Activated CD8-positive, alpha-beta T cell treated with anti-CD3 and anti-CD28 coated beads, Interleukin-2, amount 10 ng/mL, durations not matched to agents 7 days and 5 days (primary cell): ENCODE data around the gene PSMD13. TPM values are rescaled to one million over a fixed set of nuclear protein-coding genes. Genes with fewer than 3 reads are reported as not detected.
A peak's percentile ranks its signal among the peaks of the same experiment; 100 is the strongest.
"Not testable (repeated sequence)": the region's sequence is repeated elsewhere in the genome, so short reads cannot be mapped to it uniquely, and the experiment has no call there.

ENCODE experiments used
- ATAC-seq: fragments of 150-1000 bp; cut with Tn5 transposase; one replicate; pipeline ENCODE4 v1.10.0; 2021; ENCODE audit warnings: moderate library complexity
- CTCF ChIA-PET: fragments of 350-600 bp; sonication (Branson Sonifier 250); formaldehyde crosslinking; loops from one replicate; lab custom pipeline; 2021; ENCODE audit warnings: antibody characterized with exemption; lab: Charles Lee
- POLR2A ChIA-PET: fragments of 350-600 bp; sonication (Branson Sonifier 250); formaldehyde crosslinking; loops from one replicate; lab custom pipeline; 2021; ENCODE audit warnings: antibody characterized with exemption; lab: Charles Lee
- DNase-seq: peaks from one replicate; pipeline ENCODE4 v3.0.0-alpha.2; 2020
- H3K27ac Mint-ChIP-seq: one replicate; pipeline ENCODE4 v1.8.0; 2021; ENCODE audit warnings: mild to moderate bottlenecking, mixed read lengths
- H3K27me3 Mint-ChIP-seq: one replicate; pipeline ENCODE4 v1.8.0; 2021; ENCODE audit warnings: low read depth, mixed read lengths
- H3K36me3 Mint-ChIP-seq: one replicate; pipeline ENCODE4 v1.8.0; 2021; ENCODE audit warnings: low read depth, mixed read lengths
- H3K4me1 Mint-ChIP-seq: one replicate; pipeline ENCODE4 v1.8.0; 2021; ENCODE audit warnings: low read depth, mixed read lengths
- H3K4me3 Mint-ChIP-seq: one replicate; pipeline ENCODE4 v1.8.0; 2021; ENCODE audit warnings: mild to moderate bottlenecking, mixed read lengths
- H3K9me3 Mint-ChIP-seq: one replicate; pipeline ENCODE4 v1.8.0; 2022; ENCODE audit warnings: mixed read lengths; ENCODE audit not compliant: insufficient read depth
- total RNA-seq, 2 experiments: library from RNA; stranded (reverse); gene quantifications; one replicate each; pipeline ENCODE4 v1.2.3, GENCODE V29; 2021

Gene PSMD13
- total RNA-seq, 2 experiments from 2014 or later: 164 to 173 TPM

DNA sequence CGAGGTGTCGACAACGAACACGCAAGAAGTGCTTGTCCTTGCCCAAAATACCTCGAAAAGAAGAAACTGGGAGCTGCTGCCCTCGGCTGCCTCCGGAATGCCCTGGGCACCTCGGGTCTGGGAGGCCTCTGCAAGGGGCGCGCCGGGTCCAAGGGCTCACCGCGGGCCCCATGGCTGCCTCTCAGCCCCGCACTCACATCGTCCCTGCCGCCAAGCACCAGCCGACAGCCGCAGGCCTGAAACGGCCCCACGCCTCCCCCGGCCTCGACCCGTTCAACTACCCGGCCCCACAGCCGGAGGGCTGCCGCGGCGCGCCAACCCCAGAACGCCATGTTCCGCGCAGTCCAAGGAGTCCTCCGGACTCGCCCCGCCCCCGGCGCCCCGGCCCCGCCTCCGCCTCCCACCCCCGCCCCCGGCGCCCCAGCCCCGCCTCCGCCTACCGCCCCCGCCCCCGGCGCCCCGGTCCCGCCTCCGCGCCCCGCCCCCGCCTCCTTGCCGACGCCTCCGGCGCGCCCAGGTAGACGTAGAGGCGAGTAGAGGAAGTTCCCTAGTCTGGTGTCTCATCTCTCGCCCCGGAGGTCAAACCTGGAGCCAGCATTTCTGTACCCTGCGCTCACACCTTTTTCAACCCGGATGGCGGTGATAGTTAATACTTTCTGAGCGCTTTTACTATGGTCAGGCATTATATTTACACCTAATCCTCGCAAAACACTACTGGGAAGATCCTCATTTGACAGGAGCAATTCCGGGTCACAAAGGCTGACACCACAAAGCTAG lies 591 bp upstream of the PSMD13 start, which contains the start of gene SIRT3:
TSS of gene SIRT3 (minus strand) at position 346 of the 777 bp plus-strand sequence. CDS start at position 332, 14 bp downstream.
- CTCF ChIA-PET: interaction anchor here (1.6 to 7.2 kb wide), 4 partner anchors 14 to 31 kb away, joined by 5 to 86 read pairs (median 8); partner anchors contain the start of genes BET1L and RIC8A
- H3K36me3 Mint-ChIP-seq: peaks cover 16% of the 10 kb centered on the region

DNA sequence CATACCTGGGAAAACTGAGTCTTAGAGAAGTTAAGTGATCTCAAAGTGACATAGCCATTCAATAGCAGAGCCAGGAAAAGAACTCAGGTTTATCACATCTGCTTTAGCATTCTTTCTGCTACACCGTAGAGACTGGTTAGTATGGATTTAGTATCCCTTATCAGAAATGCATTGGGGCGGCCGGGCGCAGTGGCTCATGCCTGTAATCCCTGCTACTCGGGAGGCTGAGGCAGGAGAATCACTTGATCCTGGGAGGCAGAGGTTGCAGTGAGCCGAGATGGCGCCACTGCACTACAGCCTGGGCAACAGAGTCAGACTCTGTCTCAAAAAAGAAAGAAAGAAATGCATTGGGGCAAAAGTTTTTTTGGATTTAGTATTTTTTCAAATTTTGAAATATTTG lies 1.6 kb downstream of the PSMD13 start:
- POLR2A ChIA-PET: interaction anchor here (1.7 to 2.7 kb wide), 4 partner anchors 13 to 31 kb away, joined by 4 to 16 read pairs (median 12); partner anchors contain the start of genes BET1L and RIC8A
- peaks cover 55% of the 10 kb centered on the region for H3K4me1 Mint-ChIP-seq
- CTCF ChIA-PET: interaction anchor here (1.0 to 7.2 kb wide), 6 partner anchors 8 to 281 kb away, joined by 3 to 86 read pairs (median 6); partner anchors contain the start of genes BET1L and RIC8A

More for the DNA sequence above, 591 bp upstream of the PSMD13 start, which contains the start of gene SIRT3:
- Mint-ChIP-seq H3K4me3 (peak within 1 kb of the TSS; percentile 99), H3K4me1 (peaks cover 39% of the 10 kb centered on the region), H3K9me3 (no peaks in the 10 kb centered on the region), H3K27ac (peak within 1 kb of the TSS; percentile 99), H3K27me3 (no peaks in the 10 kb centered on the region)
- POLR2A ChIA-PET: interaction anchor here (0.6 to 2.7 kb wide), 10 partner anchors 15 to 119 kb away, joined by 3 to 16 read pairs (median 6); partner anchors contain the start of genes BET1L and RIC8A
- DNase-seq: peak; percentile 89
- ATAC-seq: peak; percentile 89

GRCh38 chr11:240315-240714 lies 3.5 kb downstream of the PSMD13 start:
- H3K36me3 Mint-ChIP-seq: peaks cover 49% of the 10 kb centered on the region
- ChIA-PET POLR2A (interaction anchor here (0.6 to 1.7 kb wide), 2 partner anchors 28 to 467 kb away, joined by 3 to 4 read pairs; no protein-coding TSS in a partner anchor), CTCF (interaction anchor here (1.0 to 7.2 kb wide), 2 partner anchors 10 to 47 kb away, joined by 4 to 86 read pairs; no protein-coding TSS in a partner anchor)
- no peaks in the 10 kb centered on the region for H3K9me3 Mint-ChIP-seq
- no peak overlapping the region for H3K27ac Mint-ChIP-seq
- ATAC-seq (no peak), DNase-seq (no peak)
- no peak overlapping the region for H3K4me3 Mint-ChIP-seq
- H3K27me3 Mint-ChIP-seq: no peaks in the 10 kb centered on the region
- peaks cover 60% of the 10 kb centered on the region for H3K4me1 Mint-ChIP-seq

More for the DNA sequence above, 1.6 kb downstream of the PSMD13 start:
- Mint-ChIP-seq H3K27ac (peak overlapping the region; percentile 19), H3K4me3 (peak overlapping the region; percentile 99), H3K36me3 (peaks cover 34% of the 10 kb centered on the region)
- H3K27me3 Mint-ChIP-seq, H3K9me3 Mint-ChIP-seq, DNase-seq, ATAC-seq: not testable (repeated sequence)

- Mint-ChIP-seq H3K9me3 (no peaks in the 10 kb centered on the region), H3K27ac (no peak overlapping the region), H3K36me3 (peaks cover 59% of the 10 kb centered on the region), H3K4me1 (peaks cover 55% of the 10 kb centered on the region), H3K4me3 (no peak overlapping the region), H3K27me3 (no peaks in the 10 kb centered on the region)
- POLR2A ChIA-PET: no interaction called here
- DNase-seq: no peak
- CTCF ChIA-PET: interaction anchor here (0.8 to 7.2 kb wide), 2 partner anchors 9 to 26 kb away, joined by 3 to 86 read pairs; no protein-coding TSS in a partner anchor
- ATAC-seq: no peak
These were observed 4.9 kb downstream of the PSMD13 start for GRCh38 chr11:241634-242033.

DNA sequence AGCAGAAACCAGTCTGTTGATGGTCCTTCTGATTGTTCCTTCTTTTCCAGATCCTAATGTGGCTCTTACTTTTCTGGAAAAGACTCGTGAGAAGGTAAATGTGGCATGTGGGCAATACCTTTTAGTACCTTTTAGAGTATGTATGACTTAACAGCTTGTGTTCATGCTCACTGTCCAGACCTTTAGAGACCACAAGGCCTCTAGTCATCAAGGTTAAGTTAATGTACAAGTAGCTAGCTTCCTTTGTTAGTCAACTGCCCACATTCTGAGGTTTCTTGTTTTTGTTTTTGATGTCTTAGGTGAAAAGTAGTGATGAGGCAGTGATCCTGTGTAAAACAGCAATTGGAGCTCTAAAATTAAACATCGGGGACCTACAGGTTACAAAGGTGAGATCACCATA lies 7.6 kb downstream of the PSMD13 start:
- Mint-ChIP-seq H3K4me3 (no peak overlapping the region), H3K27ac (peak overlapping the region; percentile 21), H3K36me3 (peaks cover 77% of the 10 kb centered on the region), H3K27me3 (no peaks in the 10 kb centered on the region), H3K9me3 (no peaks in the 10 kb centered on the region), H3K4me1 (peaks cover 40% of the 10 kb centered on the region)
- CTCF ChIA-PET: interaction anchor here (1.0 to 2.0 kb wide), 3 partner anchors 14 to 61 kb away, joined by 3 to 6 read pairs (median 6); no protein-coding TSS in a partner anchor
- POLR2A ChIA-PET: interaction anchor here (2.3 kb wide), 1 partner anchor 23 kb away, joined by 9 read pairs; no protein-coding TSS in a partner anchor
- no peak for ATAC-seq
- DNase-seq: no peak

DNA sequence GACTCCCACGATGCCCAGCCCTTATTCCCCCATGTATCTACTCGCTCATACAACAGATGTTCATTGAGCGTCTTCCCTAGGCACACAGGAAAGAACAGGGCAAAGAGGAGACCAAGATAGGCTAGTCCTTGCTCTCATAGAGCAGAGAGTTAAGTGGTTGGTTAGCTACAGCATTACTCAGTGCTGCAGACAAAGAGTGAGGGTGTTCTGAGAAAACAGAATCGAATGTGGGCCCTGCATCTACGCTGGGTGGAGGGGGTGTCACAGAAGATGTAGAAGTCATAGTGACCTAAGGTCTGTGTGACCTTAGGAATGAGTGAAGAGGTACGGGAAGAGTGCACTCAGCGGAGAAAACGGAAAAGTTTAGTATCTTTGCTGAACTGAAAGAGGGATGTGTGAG lies 12.3 kb downstream of the PSMD13 start:
- ATAC-seq (no peak), DNase-seq (no peak)
- no peaks in the 10 kb centered on the region for H3K27me3 Mint-ChIP-seq
- H3K36me3 Mint-ChIP-seq: peaks cover 83% of the 10 kb centered on the region
- no peak overlapping the region for H3K27ac Mint-ChIP-seq
- H3K4me1 Mint-ChIP-seq: peaks cover 26% of the 10 kb centered on the region
- H3K4me3 Mint-ChIP-seq: no peak overlapping the region
- ChIA-PET POLR2A (no interaction called here), CTCF (interaction anchor here (1.0 to 5.1 kb wide), 9 partner anchors 9 to 270 kb away, joined by 3 to 86 read pairs (median 4); partner anchors contain the start of genes IFITM2, PGGHG, PSMD13 and SIGIRR)
- H3K9me3 Mint-ChIP-seq: no peaks in the 10 kb centered on the region

DNA sequence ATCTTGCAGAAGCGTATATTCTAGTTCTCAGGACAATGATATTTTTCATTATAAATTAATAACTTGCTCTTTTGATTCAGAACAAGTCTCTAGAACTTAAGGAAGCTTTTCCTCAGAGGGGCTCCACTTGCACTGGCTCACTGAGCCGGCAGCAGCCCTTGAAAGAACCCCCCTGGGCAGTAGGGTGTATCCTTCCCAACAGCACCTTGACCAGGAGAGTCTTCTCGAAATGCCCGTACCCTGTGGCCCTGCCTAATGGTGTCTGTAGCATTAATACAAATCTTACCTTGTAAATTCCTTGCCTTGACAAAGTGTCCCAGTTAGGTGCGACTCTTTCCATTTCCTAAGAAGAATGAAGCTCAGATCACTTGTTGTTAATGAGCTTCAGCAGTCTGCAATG lies 13.5 kb downstream of the PSMD13 start:
- Mint-ChIP-seq H3K4me3 (no peak overlapping the region), H3K9me3 (no peaks in the 10 kb centered on the region), H3K27me3 (no peaks in the 10 kb centered on the region), H3K4me1 (peaks cover 21% of the 10 kb centered on the region), H3K27ac (peak overlapping the region; percentile 79), H3K36me3 (peaks cover 77% of the 10 kb centered on the region)
- DNase-seq (no peak), ATAC-seq (peak; percentile 23)
- POLR2A ChIA-PET: interaction anchor here (0.6 to 3.0 kb wide), 15 partner anchors 11 to 200 kb away, joined by 3 to 36 read pairs (median 5); partner anchors contain the start of genes BET1L, NLRP6, PGGHG and PSMD13
- CTCF ChIA-PET: interaction anchor here (0.8 to 5.1 kb wide), 37 partner anchors 10 to 268 kb away, joined by 3 to 86 read pairs (median 9); partner anchors contain the start of genes BET1L, IFITM2, IFITM5 and NLRP6

GRCh38 chr11:250740-251299 lies 14.0 kb downstream of the PSMD13 start:
- H3K4me1 Mint-ChIP-seq: peaks cover 21% of the 10 kb centered on the region
- ATAC-seq (peak; percentile 97), DNase-seq (peak; percentile 90)
- no peaks in the 10 kb centered on the region for H3K9me3 Mint-ChIP-seq
- peak overlapping the region; percentile 79 for H3K27ac Mint-ChIP-seq
- H3K4me3 Mint-ChIP-seq: peak overlapping the region; percentile 29
- POLR2A ChIA-PET: interaction anchor here (0.6 to 3.0 kb wide), 16 partner anchors 11 to 285 kb away, joined by 3 to 36 read pairs (median 5); partner anchors contain the start of genes BET1L, HRAS, NLRP6 and PGGHG
- peaks cover 71% of the 10 kb centered on the region for H3K36me3 Mint-ChIP-seq
- CTCF ChIA-PET: interaction anchor here (0.8 to 5.1 kb wide), 40 partner anchors 10 to 268 kb away, joined by 3 to 86 read pairs (median 8); partner anchors contain the start of genes BET1L, IFITM2, IFITM5 and NLRP6
- H3K27me3 Mint-ChIP-seq: peaks cover 2% of the 10 kb centered on the region

DNA sequence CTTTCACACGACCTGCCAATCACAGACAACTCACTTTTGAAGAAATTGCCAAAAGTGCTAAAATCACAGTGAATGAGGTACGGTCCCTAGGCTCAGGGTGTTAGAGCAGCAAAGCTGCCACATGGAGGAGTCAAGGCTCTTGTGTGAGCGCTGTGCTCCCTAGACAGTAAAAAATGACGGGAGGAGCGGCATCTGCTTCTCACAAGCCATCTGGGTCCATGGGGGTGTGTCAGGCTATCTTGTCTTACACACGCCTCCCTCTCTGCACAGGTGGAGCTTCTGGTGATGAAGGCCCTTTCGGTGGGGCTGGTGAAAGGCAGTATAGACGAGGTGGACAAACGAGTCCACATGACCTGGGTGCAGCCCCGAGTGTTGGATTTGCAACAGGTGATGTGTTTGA lies 14.8 kb downstream of the PSMD13 start:
- peaks cover 65% of the 10 kb centered on the region for H3K36me3 Mint-ChIP-seq
- H3K27ac Mint-ChIP-seq: peak overlapping the region; percentile 40
- DNase-seq: no peak
- H3K9me3 Mint-ChIP-seq: no peaks in the 10 kb centered on the region
- H3K4me3 Mint-ChIP-seq: no peak overlapping the region
- H3K4me1 Mint-ChIP-seq: peaks cover 21% of the 10 kb centered on the region
- peaks cover 3% of the 10 kb centered on the region for H3K27me3 Mint-ChIP-seq
- POLR2A ChIA-PET: interaction anchor here (0.6 to 3.0 kb wide), 10 partner anchors 12 to 284 kb away, joined by 3 to 36 read pairs (median 8); partner anchors contain the start of genes HRAS, NLRP6, PGGHG and PSMD13
- ATAC-seq: no peak
- CTCF ChIA-PET: interaction anchor here (0.8 to 5.1 kb wide), 36 partner anchors 9 to 267 kb away, joined by 3 to 86 read pairs (median 10); partner anchors contain the start of genes BET1L, IFITM2, IFITM5 and NLRP6

DNA sequence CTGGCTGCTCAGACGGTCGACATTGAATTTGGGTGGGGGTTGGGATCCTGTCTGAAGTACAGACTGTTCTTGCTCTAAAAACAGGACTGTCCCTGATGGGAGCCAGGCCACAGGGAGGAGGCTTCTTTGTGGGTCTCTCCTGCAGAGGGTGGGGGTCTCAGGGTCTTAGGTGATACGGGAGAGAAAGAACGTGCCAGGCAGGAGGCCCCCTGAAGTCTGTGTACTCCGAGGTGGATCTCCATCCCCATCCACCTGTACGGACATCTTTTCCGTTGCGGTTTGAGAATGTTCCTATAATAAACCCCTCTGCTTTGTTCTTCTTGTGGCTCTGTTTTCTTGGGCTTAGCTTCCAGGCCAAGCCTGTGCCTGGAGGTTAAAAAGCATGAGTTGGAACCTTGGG lies 15.9 kb downstream of the PSMD13 start:
- H3K36me3 Mint-ChIP-seq: peaks cover 55% of the 10 kb centered on the region
- no peak overlapping the region for H3K4me3 Mint-ChIP-seq
- H3K4me1 Mint-ChIP-seq: peaks cover 21% of the 10 kb centered on the region
- no peaks in the 10 kb centered on the region for H3K9me3 Mint-ChIP-seq
- DNase-seq (no peak), ATAC-seq (no peak)
- POLR2A ChIA-PET: interaction anchor here (0.6 to 2.5 kb wide), 2 partner anchors 15 to 78 kb away, joined by 3 to 19 read pairs; no protein-coding TSS in a partner anchor
- H3K27ac Mint-ChIP-seq: no peak overlapping the region
- peaks cover 3% of the 10 kb centered on the region for H3K27me3 Mint-ChIP-seq
- CTCF ChIA-PET: interaction anchor here (2.8 to 5.1 kb wide), 6 partner anchors 8 to 198 kb away, joined by 32 to 86 read pairs (median 57); partner anchors contain the start of genes PSMD13, PTDSS2 and SIRT3
